Cortex of kidney (tissue), 1 donor: ENCODE measurements around the gene TTLL11.
"Not testable (repeated sequence)": the region's sequence is repeated elsewhere in the genome, so short reads cannot be mapped to it uniquely, and the experiment has no call there.

Experiments used
- DNase-seq: peaks from one replicate; lab custom pipeline; 2025; lab: John Stamatoyannopoulos, UW

The TTLL11 gene

GRCh38 chr9:122125509-122126330 lies 32.6 kb upstream of the TTLL11 start:
- no peak for DNase-seq

- DNase-seq, result no peak
Measured at GRCh38 chr9:122125158-122125508, 32.0 kb upstream of the TTLL11 start.

GRCh38 chr9:122124528-122124927 lies 31.4 kb upstream of the TTLL11 start:
- DNase-seq, result no peak

- no peak for DNase-seq
Measured at GRCh38 chr9:122124048-122124447, 30.9 kb upstream of the TTLL11 start.

GRCh38 chr9:122122903-122123632 lies 30.0 kb upstream of the TTLL11 start:
- no peak for DNase-seq

- no peak for DNase-seq
Measured at GRCh38 chr9:122122468-122122867, 29.4 kb upstream of the TTLL11 start.

- no peak for DNase-seq
Measured at GRCh38 chr9:122121931-122122330, 28.8 kb upstream of the TTLL11 start.

GRCh38 chr9:122121391-122121790 lies 28.3 kb upstream of the TTLL11 start:
- DNase-seq, result no peak

GRCh38 chr9:122120316-122121071 lies 27.4 kb upstream of the TTLL11 start:
- no peak for DNase-seq

GRCh38 chr9:122119721-122120120 lies 26.6 kb upstream of the TTLL11 start:
- DNase-seq, result no peak

GRCh38 chr9:122119166-122119521 lies 26.0 kb upstream of the TTLL11 start:
- DNase-seq, result no peak

- DNase-seq, result no peak
Measured at GRCh38 chr9:122118343-122119165, 25.4 kb upstream of the TTLL11 start.

GRCh38 chr9:122117241-122117640 lies 24.1 kb upstream of the TTLL11 start:
- DNase-seq, result not testable (repeated sequence)

- no peak for DNase-seq
Measured at GRCh38 chr9:122116448-122117173, 23.5 kb upstream of the TTLL11 start.

GRCh38 chr9:122116040-122116439 lies 22.9 kb upstream of the TTLL11 start:
- no peak for DNase-seq

GRCh38 chr9:122115176-122116035 lies 22.3 kb upstream of the TTLL11 start:
- no peak for DNase-seq

- DNase-seq, result no peak
Measured at GRCh38 chr9:122113574-122113973, 20.5 kb upstream of the TTLL11 start.

- DNase-seq, result no peak
Measured at GRCh38 chr9:122112238-122112637, 19.1 kb upstream of the TTLL11 start.

- DNase-seq, result no peak
Measured at GRCh38 chr9:122111413-122112085, 18.4 kb upstream of the TTLL11 start.
